OCI-LY7 (cell line): ENCODE results near the gene IZUMO1. TPM values are rescaled to one million over a fixed set of nuclear protein-coding genes. Genes with fewer than 3 reads are reported as not detected.

Source experiments
- BruUV-seq: library from RNA; stranded (reverse); fragments of 400-500 nt; replicated peaks from 2 replicates; lab custom pipeline; 2021; lab: Mats Ljungman, UMichigan
- CTCF ChIA-PET: fragments of 300-600 bp; sonication (Branson Sonifier 250); formaldehyde crosslinking; loops from one replicate; lab custom pipeline; 2022; ENCODE audit warnings: antibody characterized with exemption; ENCODE audit not compliant: unreplicated experiment; lab: Charles Lee
- POLR2A ChIA-PET: fragments of 300-600 bp; sonication (Branson Sonifier 250); formaldehyde crosslinking; loops from one replicate; lab custom pipeline; 2022; ENCODE audit warnings: antibody characterized with exemption; lab: Charles Lee
- DNase-seq: peaks from one replicate; pipeline ENCODE4 v3.0.0-alpha.2; 2015; ENCODE audit warnings: low spot score
- H2AFZ ChIP-seq: fragments of 200-600 bp; sonication (generic), shearing (Covaris generic); 2 replicates; pipeline ENCODE4 v1.6.1; 2014; ENCODE audit warnings: mild to moderate bottlenecking, antibody characterized with exemption, low read length, moderate library complexity
- H3K27ac ChIP-seq: fragments of 200-600 bp; sonication (generic); 2 replicates; pipeline ENCODE4 v1.5.1; 2014; ENCODE audit warnings: mixed run types, low read depth, mild to moderate bottlenecking, moderate library complexity, low read length, inconsistent platforms; ENCODE audit not compliant: poor library complexity, severe bottlenecking
- H3K36me3 ChIP-seq: fragments of 200-600 bp; sonication (generic); 2 replicates; pipeline ENCODE4 v1.6.1; 2014; ENCODE audit warnings: mild to moderate bottlenecking, antibody characterized with exemption, low read length, moderate library complexity, mixed read lengths; ENCODE audit not compliant: insufficient read depth
- H3K4me1 ChIP-seq: fragments of 200-600 bp; sonication (generic); 2 replicates; pipeline ENCODE4 v1.5.1; 2014; ENCODE audit warnings: mild to moderate bottlenecking, low read length; ENCODE audit not compliant: insufficient read depth, poor library complexity, severe bottlenecking
- H3K4me2 ChIP-seq: fragments of 200-600 bp; sonication (generic); 2 replicates; pipeline ENCODE4 v1.6.1; 2014; ENCODE audit warnings: mild to moderate bottlenecking, low read length
- H3K4me3 ChIP-seq: fragments of 200-600 bp; sonication (generic); 2 replicates; pipeline ENCODE4 v1.5.1; 2014; ENCODE audit warnings: mild to moderate bottlenecking, low read depth, low read length; ENCODE audit not compliant: poor library complexity, severe bottlenecking
- H3K79me2 ChIP-seq: fragments of 200-600 bp; sonication (generic); 2 replicates; pipeline ENCODE4 v1.6.1; 2016; ENCODE audit warnings: low read depth, mild to moderate bottlenecking, low read length, moderate library complexity, mixed read lengths; ENCODE audit not compliant: insufficient read depth
- H3K9me2 ChIP-seq: fragments of 200-600 bp; sonication (generic); 2 replicates; pipeline ENCODE4 v1.6.1; 2016; ENCODE audit warnings: mild to moderate bottlenecking, low read length, mixed read lengths; ENCODE audit not compliant: insufficient read depth
- H3K9me3 ChIP-seq: fragments of 200-600 bp; sonication (generic); 2 replicates; pipeline ENCODE4 v1.6.1; 2014; ENCODE audit warnings: mild to moderate bottlenecking, mixed run types, low read length, mixed read lengths
- H4K20me1 ChIP-seq: fragments of 200-600 bp; sonication (generic); 2 replicates; pipeline ENCODE4 v1.6.1; 2014; ENCODE audit warnings: mild to moderate bottlenecking, antibody characterized with exemption, low read length, moderate library complexity, mixed read lengths; ENCODE audit not compliant: insufficient read depth
- EZH2phosphoT487 ChIP-seq: fragments of 200-600 bp; sonication (generic); IDR thresholded peaks from 2 replicates; pipeline ENCODE4 v1.6.1; 2018; ENCODE audit warnings: low read depth, borderline replicate concordance, mild to moderate bottlenecking, mixed run types, antibody characterized with exemption, low read length, moderate library complexity, mixed read lengths
- intact Hi-C: fragments of 100-400 bp; cut with micrococcal nuclease; formaldehyde crosslinking; loops from one replicate; pipeline ENCODE4 v1.10.0; 2022; ENCODE audit not compliant: unreplicated experiment
- total RNA-seq, 2 experiments: library from RNA; depleted of rRNA in 1 of 2; stranded (reverse); fragments of >200 nt in 1 of 2; shearing (Covaris generic) in 1 of 2; gene quantifications; 2 replicates each; pipeline ENCODE4 v1.2.3, GENCODE V29; 2014 to 2022
- TF ChIP-seq, protein P1 (sequence below): fragments of 200-600 bp; sonication (generic); conservative IDR thresholded peaks from 2 replicates; pipeline ENCODE4 v1.5.1; 2014; ENCODE audit warnings: mild to moderate bottlenecking, antibody characterized with exemption, low read length, moderate library complexity, mixed read lengths

IZUMO1 gene
- total RNA-seq, 2 experiments from 2014 or later = not detected

DNA sequence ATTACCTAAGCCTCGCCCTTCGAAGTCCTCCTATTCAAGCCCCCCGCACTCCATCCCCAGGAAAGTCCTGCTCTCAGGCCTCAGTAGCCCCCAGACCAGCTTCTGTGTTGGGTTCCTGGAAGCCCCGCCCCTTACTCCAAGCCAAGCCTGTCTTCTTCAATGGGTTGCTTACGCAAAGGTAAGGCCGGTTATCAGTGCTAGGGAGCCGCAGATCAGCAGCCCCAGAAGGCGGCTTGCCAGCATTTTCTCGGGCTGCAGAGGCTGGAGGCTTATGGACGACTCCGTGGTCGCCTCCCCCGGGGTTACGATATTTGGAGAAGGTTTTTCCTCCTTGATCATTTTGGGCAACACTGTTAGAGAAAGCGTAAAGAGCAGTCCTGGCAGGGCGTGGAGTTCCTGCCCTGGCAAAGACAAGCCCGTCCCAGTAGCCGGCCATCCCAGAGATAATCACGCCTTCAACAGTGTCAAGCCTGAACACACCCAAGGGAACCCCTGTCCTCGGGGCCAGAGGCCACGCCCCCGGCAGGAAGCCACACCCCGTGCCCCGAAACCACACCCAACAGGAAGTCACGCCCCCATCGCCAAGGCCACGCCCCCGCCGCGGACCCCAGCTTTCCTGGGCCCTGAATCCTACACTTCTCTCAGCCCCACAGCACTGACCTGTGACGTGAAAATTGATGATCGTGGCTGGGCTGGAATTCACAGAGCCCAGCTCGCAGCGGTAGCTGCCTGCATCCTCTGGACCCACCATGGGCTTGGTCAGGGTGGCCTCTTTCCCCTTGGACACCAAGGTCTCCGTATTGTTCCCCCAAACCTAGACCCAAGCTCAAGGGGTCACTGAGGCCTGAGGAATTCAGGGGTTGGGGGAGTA is 5.3 kb downstream of the IZUMO1 start:
- DNase-seq = peak; percentile 75
- peak overlapping the region; percentile 55; the same call in 1 of the 2 replicates for H2AFZ ChIP-seq
- H4K20me1 ChIP-seq = no peaks in the 10 kb centered on the region
- no TSS peak for BruUV-seq
- ChIA-PET POLR2A (no interaction called here), CTCF (no interaction called here)
- no peaks in the 10 kb centered on the region for H3K9me2 ChIP-seq
- H3K4me3 ChIP-seq = no peak overlapping the region
- H3K4me1 ChIP-seq = peaks cover 20% of the 10 kb centered on the region
- no peak overlapping the region for H3K27ac ChIP-seq
- no peaks in the 10 kb centered on the region for H3K36me3 ChIP-seq
- H3K79me2 ChIP-seq = no peaks in the 10 kb centered on the region
- no peaks in the 10 kb centered on the region for H3K9me3 ChIP-seq
- intact Hi-C loops = no loop called here
- H3K4me2 ChIP-seq = peak overlapping the region; percentile 42
- no peak for TF ChIP-seq EZH2phosphoT487
- TF ChIP-seq, protein P1, sequence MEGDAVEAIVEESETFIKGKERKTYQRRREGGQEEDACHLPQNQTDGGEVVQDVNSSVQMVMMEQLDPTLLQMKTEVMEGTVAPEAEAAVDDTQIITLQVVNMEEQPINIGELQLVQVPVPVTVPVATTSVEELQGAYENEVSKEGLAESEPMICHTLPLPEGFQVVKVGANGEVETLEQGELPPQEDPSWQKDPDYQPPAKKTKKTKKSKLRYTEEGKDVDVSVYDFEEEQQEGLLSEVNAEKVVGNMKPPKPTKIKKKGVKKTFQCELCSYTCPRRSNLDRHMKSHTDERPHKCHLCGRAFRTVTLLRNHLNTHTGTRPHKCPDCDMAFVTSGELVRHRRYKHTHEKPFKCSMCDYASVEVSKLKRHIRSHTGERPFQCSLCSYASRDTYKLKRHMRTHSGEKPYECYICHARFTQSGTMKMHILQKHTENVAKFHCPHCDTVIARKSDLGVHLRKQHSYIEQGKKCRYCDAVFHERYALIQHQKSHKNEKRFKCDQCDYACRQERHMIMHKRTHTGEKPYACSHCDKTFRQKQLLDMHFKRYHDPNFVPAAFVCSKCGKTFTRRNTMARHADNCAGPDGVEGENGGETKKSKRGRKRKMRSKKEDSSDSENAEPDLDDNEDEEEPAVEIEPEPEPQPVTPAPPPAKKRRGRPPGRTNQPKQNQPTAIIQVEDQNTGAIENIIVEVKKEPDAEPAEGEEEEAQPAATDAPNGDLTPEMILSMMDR = no peak

DNA sequence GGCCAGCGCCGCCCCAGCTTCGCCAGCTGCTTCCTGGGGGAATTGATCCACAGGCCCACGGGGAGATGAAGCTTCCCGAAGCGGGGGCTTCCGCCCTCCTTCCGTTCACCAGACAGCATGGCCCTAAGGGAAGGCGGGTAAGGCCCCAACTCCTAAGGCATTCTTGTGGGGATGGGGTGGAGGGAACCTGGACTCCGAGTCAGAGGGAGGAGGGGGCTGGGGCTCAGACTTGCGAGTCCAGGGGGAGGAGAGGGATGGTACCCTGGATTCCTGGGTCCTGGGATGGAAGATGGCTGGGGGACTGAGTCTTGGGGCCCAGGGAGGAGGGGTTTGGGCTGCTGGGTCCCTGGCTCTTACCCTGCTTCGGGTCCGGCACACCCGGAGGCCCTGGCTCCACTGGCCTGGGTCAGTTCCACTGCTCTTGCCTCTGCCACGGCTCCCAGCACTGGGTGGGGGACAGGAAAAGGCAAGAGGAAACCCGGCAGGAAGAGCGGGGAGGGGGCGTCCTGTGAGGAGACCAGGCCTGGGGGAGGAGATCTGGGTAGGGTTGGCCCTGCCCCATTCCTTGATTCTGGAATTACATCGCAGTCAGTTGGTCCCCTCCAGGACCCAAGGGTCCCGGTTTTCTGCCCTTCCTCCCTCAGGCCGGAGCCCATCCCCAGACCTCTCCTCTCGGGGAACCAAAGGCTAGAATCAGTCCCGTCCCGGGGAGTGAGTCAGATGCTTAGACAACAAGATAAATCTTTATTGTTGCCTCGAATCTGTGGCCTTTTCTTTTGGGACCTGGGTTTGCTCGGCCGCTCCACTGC is 6.3 kb downstream of the IZUMO1 start, which contains the start of gene RASIP1:
RASIP1 (minus strand) TSS at position 447 of the 809 bp plus-strand sequence; CDS start at position 119, 328 bp downstream.
- Histone ChIP-seq H3K4me3 (no peak within 1 kb of the TSS), H2AFZ (peak within 1 kb of the TSS; percentile 55; the same call in 1 of the 2 replicates), H3K79me2 (no peaks in the 10 kb centered on the region), H3K36me3 (no peaks in the 10 kb centered on the region), H4K20me1 (no peaks in the 10 kb centered on the region), H3K27ac (no peak within 1 kb of the TSS), H3K4me2 (no peak within 1 kb of the TSS), H3K9me3 (no peaks in the 10 kb centered on the region), H3K9me2 (no peaks in the 10 kb centered on the region), H3K4me1 (peaks cover 20% of the 10 kb centered on the region)
- no peak for TF ChIP-seq EZH2phosphoT487
- TF ChIP-seq, protein P1 = no peak
- no TSS peak for BruUV-seq
- intact Hi-C loops = no loop called here
- ChIA-PET POLR2A (no interaction called here), CTCF (no interaction called here)
- no peak for DNase-seq
